Measurements from ENCODE around the gene SIK3. TPM values are rescaled to one million over a fixed set of nuclear protein-coding genes. Genes with fewer than 3 reads are reported as not detected.

Gene SIK3
- total RNA-seq, 1 experiment from 2014 or later: 31.4 TPM

GRCh38 chr11:116836632-116836991 lies 261.6 kb downstream of the SIK3 start:
- Histone ChIP-seq H3K4ac (ENCODE audit: low read depth, low read length) (no peak overlapping the region), H3K23ac (ENCODE audit: insufficient read length, low read depth, low read length) (no peak overlapping the region), H3K79me1 (ENCODE audit: insufficient read depth, low read depth, low read length, poor library complexity, severe bottlenecking) (no peaks in the 10 kb centered on the region), H3K23me2 (ENCODE audit: insufficient read length, low read depth, low read length, poor library complexity, severe bottlenecking) (peaks cover 6% of the 10 kb centered on the region), H2BK15ac (ENCODE audit: low read depth, low read length) (no peak overlapping the region), H3K79me2 (ENCODE audit: insufficient read depth, low read length) (no peaks in the 10 kb centered on the region), H2AFZ (ENCODE audit: low read length) (no peak overlapping the region), H2BK20ac (ENCODE audit: low read depth, low read length, poor library complexity, severe bottlenecking) (no peak overlapping the region), H3K9me3 (ENCODE audit: control insufficient read depth, low read depth, low read length) (no peaks in the 10 kb centered on the region), H4K91ac (ENCODE audit: insufficient read length, low read depth, low read length) (no peak overlapping the region), H4K20me1 (ENCODE audit: control insufficient read depth, insufficient read depth, insufficient read length) (no peaks in the 10 kb centered on the region), H3T11ph (ENCODE audit: low read length) (no peak overlapping the region), H2AK5ac (ENCODE audit: insufficient read length, low read length) (no peak overlapping the region), H3K9ac (ENCODE audit: extremely low read depth, insufficient read length, low read length) (no peak overlapping the region), H3K27me3 (ENCODE audit: insufficient read depth, low read length) (no peaks in the 10 kb centered on the region), H3K18ac (ENCODE audit: insufficient read length, low read depth, low read length) (no peak overlapping the region), H3K4me1 (ENCODE audit: insufficient read depth, low read length) (no peaks in the 10 kb centered on the region), H4K5ac (ENCODE audit: insufficient read length, low read depth, low read length) (no peak overlapping the region), H3K27ac (ENCODE audit: insufficient read length, low read depth, low read length) (no peak overlapping the region), H3K4me2 (ENCODE audit: insufficient read depth, insufficient read length, low read length) (no peak overlapping the region), H3K14ac (ENCODE audit: insufficient read depth, low read length) (no peak overlapping the region), H2BK5ac (ENCODE audit: insufficient read length, low read length) (no peak overlapping the region), H2BK120ac (ENCODE audit: low read depth, low read length, poor library complexity, severe bottlenecking) (no peak overlapping the region), H3K56ac (ENCODE audit: insufficient read length, low read depth, low read length) (no peak overlapping the region), H2BK12ac (ENCODE audit: insufficient read length, low read depth, low read length) (no peak overlapping the region), H4K8ac (replicated peaks; ENCODE audit: insufficient read length, low read depth, low read length) (no peak overlapping the region)
- TF ChIP-seq CTCF (conservative IDR thresholded peaks at IDR 0.05): no peak
- peaks cover 20% of the 10 kb centered on the region for H3K27me3 Mint-ChIP-seq (ENCODE audit: low read depth)
- H3K4me3 Mint-ChIP-seq: no peak overlapping the region
- no CpG with 5 or more reads among the region's 7 CpGs for WGBS (ENCODE audit: extremely low coverage, insufficient read length, low lambda C conversion rate)
- H3K36me3 Mint-ChIP-seq (ENCODE audit: insufficient read depth in 1 of 3, low read depth in 3 of 3): no peaks in the 10 kb centered on the region; a peak in 1 of 7 replicates
- no peak overlapping the region for H3K27ac Mint-ChIP-seq
- peaks cover 0 to 3% of the 10 kb centered on the region in 2 experiments; a peak in 2 of 5 replicates for H3K9me3 Mint-ChIP-seq
- DNase-seq: no peak
- peaks cover 39 to 43% of the 10 kb centered on the region in 2 experiments for H3K4me1 Mint-ChIP-seq
